ENCODE results near the gene GTPBP10.

- no peak for TF ChIP-seq CTCF (IDR thresholded peaks at IDR 0.05)
- TF ChIP-seq POLR2A (IDR thresholded peaks at IDR 0.05) = no peak
These were observed 5.5 kb downstream of the GTPBP10 start for GRCh38 chr7:90351987-90352386.

Measured in uterus (tissue), 2 donors.